Esophagus (tissue), 2 donors: ENCODE results near the gene FOXD4L1. TPM values are rescaled to one million over a fixed set of nuclear protein-coding genes. Genes with fewer than 3 reads are reported as not detected.
"Not testable (repeated sequence)": the region's sequence is repeated elsewhere in the genome, so short reads cannot be mapped to it uniquely, and the experiment has no call there.

Experiments
- H3K27ac ChIP-seq, 2 donors: one replicate each; pipeline ENCODE4 v1.5.1; 2013; ENCODE audit warnings: low read depth in 2 of 2, mild to moderate bottlenecking in 2 of 2, inconsistent platforms in 1 of 2, low read length in 1 of 2, moderate library complexity in 1 of 2
- H3K27me3 ChIP-seq, 2 donors: one replicate each; pipeline ENCODE4 v1.6.1; 2013; ENCODE audit warnings: low read length in 2 of 2, control low read depth in 1 of 2, mild to moderate bottlenecking in 1 of 2; ENCODE audit not compliant: insufficient read depth in 2 of 2, control insufficient read depth in 1 of 2
- H3K36me3 ChIP-seq, 2 donors: one replicate each; pipeline ENCODE4 v1.6.1; 2013; ENCODE audit warnings: low read length in 1 of 2; ENCODE audit not compliant: control insufficient read depth in 2 of 2, insufficient read depth in 2 of 2
- H3K4me1 ChIP-seq, 2 donors: one replicate each; pipeline ENCODE4 v1.6.1; 2013; ENCODE audit warnings: low read length in 1 of 2; ENCODE audit not compliant: control insufficient read depth in 2 of 2, insufficient read depth in 2 of 2
- H3K4me3 ChIP-seq, 2 donors: one replicate each; pipeline ENCODE4 v1.5.1; 2013; ENCODE audit warnings: low read length in 2 of 2, mild to moderate bottlenecking in 2 of 2, low read depth in 1 of 2, moderate library complexity in 1 of 2
- H3K9me3 ChIP-seq, 2 donors: one replicate each; pipeline ENCODE4 v1.6.1; 2013; ENCODE audit warnings: mild to moderate bottlenecking in 2 of 2, low read depth in 1 of 2, low read length in 1 of 2, moderate library complexity in 1 of 2; ENCODE audit not compliant: control insufficient read depth in 2 of 2, insufficient read depth in 1 of 2
- WGBS, 2 donors: extraction: QIAGEN DNeasy Blood & Tissue Kit; methylation state at CpG; one replicate each; pipeline ENCODE4 v1.1.7; 2013; 5-methylcytosine and 5-hydroxymethylcytosine counted together
- polyA plus RNA-seq, 2 donors: library from polyadenylated mRNA; stranded (reverse); fragments of 200-250 nt; gene quantifications; one replicate each; pipeline ENCODE4 v1.2.3, GENCODE V29; 2013
- donor health status: healthy with polysubstance abuse.
- donor health status: Bipolar disorder and iron deficiency.

FOXD4L1 gene
- polyA plus RNA-seq, 2 donors: 0.02 to 0.22 TPM

DNA sequence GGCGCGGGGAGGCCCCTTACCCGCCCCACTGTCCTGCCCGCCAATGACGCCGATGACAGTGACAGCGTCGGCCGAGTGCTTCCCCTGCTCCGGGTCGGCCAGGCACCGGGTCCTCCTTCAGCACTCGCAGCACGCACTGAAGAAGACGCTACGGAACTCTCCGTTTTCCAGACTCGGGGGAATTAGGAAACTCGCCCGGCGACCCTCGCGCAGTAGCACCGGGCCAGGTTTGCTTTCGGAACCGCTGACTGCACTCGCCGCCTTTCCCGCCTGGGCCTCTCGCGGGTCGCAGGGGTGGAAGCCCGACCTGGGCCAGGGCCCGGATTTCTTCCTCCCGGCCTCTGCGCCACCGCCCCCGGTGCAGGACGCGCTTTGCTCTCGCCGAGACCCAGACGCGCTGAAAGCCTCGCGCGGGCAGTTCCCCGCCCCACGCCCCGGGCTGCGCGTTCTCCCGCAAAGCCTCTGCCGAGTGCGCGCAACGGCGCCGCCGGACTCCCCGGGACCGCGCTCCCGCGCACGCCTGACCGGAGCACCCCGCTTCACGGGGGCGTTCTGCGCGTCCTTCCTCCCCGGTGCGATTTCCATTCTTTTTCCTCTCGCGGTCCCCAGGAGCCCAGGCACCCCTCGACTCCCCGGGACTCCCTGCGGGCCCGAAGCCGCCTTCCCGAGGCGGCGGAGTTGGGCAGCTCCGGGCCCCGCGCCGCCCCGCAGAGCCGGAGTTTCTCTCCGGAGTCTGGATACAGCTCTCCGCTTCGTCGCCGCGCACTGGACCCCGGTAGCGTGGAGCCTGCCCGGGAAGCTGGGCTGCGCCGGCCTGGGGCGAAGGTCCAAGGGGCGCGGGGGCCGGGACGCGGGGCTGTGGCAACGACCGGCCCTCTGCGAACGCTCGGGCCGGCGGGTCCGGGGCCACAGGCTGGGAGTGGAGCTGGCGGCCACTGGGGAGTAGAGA lies 4.9 kb downstream of the FOXD4L1 start:
- Histone ChIP-seq H3K27me3 (peaks cover 0 to 15% of the 10 kb centered on the region in 2 donors), H3K4me3 (peak overlapping the region; percentile 46 to 63)
- not testable (repeated sequence) for H3K4me1 ChIP-seq, H3K9me3 ChIP-seq, H3K36me3 ChIP-seq, H3K27ac ChIP-seq
- 1 to 2% methylated on average over 58 to 116 of the region's 116 CpGs for WGBS, 2 donors

DNA sequence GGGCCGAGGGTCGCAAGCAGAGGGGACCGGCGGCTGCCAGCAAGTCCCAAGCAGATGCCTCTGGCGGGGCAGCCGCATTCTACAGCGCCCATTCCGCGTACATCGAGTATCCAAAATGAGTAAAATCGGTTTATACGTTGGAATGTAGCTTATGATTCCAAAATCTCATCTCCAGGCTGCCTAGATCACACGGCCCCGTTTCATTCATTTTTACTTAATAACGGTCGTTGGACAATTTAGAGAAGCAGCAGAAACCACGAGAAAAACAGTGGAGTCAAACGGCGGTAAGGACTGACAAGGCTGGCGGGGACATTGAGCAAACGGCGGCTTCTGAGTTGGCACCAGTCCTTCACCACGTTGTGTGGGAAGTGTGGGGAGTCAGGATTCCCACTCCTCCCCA lies 5.6 kb downstream of the FOXD4L1 start:
- peak overlapping the region in 1 of 2 donors; percentile 63 for H3K4me3 ChIP-seq
- not testable (repeated sequence) for H3K27ac ChIP-seq, H3K36me3 ChIP-seq, H3K9me3 ChIP-seq, H3K4me1 ChIP-seq
- H3K27me3 ChIP-seq: peaks cover 0 to 15% of the 10 kb centered on the region in 2 donors
- WGBS, 2 donors: 8 to 9% methylated on average over 11 to 21 of the region's 23 CpGs

DNA sequence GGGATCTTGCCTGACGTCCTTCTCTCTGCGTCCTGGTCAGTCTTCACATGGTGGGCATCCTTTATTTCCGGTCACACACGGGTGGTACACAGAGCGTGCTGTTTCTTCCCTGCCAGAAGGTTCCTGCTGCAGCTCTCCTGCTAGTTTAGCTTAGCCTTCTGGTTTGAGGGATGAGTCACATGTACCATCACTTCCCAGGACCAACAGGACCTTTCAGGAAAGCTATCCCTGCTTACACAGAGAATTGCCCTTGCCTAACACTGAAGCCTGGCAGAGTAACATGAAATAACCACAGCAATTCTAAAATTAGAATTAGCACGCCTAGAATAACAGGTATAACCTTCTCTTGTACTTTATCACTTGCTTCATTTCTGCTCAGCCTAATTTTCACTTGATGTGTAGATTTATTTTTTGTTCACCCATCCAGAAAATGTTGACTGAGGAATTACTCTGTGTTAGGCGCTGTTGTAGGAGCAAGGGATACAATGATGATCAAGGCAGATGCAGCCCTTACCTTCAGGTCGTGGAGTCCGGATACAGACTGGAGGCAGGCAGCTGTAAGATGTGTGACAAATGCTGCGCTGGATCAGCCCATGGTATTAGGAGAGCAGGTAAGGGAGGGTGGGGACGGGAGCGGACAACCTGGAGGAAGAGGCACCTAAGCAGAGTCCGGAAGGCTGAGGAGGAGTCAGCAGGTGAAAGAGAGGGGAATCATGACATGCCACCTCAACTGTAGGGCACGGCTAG lies 9.1 kb downstream of the FOXD4L1 start:
- peaks cover 0 to 11% of the 10 kb centered on the region in 2 donors for H3K27me3 ChIP-seq
- H3K4me3 ChIP-seq, H3K4me1 ChIP-seq, H3K9me3 ChIP-seq, H3K36me3 ChIP-seq, H3K27ac ChIP-seq: not testable (repeated sequence)
- WGBS, 2 donors: 20 to 21% methylated on average over 11 to 12 of the region's 14 CpGs

DNA sequence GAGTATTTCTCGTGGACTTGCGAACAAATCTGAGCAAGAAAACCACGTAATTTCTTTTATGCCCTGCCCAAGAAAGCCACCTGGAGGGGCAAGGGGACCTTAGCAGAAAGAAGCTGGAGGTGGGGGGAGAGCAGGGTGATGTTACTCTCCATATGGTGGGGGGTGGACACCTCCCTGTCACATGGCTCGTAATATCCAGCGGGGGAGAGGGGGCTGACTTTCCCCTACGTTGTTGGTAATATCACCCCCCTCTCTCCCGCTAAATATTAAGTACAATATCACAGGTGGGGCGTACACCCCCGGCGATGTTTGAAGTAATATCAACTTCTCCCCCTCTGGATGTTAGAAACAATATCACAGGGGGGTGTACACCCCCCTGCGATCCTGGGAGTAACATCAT lies 9.7 kb downstream of the FOXD4L1 start:
- not testable (repeated sequence) for H3K9me3 ChIP-seq, H3K36me3 ChIP-seq, H3K27me3 ChIP-seq, H3K4me1 ChIP-seq, H3K27ac ChIP-seq, H3K4me3 ChIP-seq
- WGBS, 2 donors: 34 to 37% methylated on average over 9 to 11 of the region's 11 CpGs

DNA sequence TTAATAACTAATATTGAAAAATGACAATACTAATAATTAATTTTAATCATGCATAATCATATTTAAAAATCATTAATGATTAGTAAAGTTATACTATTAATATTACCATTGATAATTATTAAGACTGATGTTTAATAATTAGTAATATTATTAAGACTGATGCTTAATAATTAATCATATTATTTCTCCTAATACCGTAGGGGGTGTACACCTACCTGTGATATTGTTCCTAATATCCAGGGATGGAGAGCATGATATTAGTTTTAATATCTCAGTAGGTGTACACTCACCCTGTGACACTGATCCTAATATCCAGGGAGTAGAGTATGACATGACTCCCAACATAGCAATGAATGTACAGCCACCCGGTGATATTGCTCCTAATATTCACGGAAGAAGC lies 12.4 kb downstream of the FOXD4L1 start:
- WGBS, 2 donors: 73 to 92% methylated on average over 2 of the region's 3 CpGs
- not testable (repeated sequence) for H3K9me3 ChIP-seq, H3K36me3 ChIP-seq, H3K27me3 ChIP-seq, H3K27ac ChIP-seq, H3K4me1 ChIP-seq, H3K4me3 ChIP-seq

DNA sequence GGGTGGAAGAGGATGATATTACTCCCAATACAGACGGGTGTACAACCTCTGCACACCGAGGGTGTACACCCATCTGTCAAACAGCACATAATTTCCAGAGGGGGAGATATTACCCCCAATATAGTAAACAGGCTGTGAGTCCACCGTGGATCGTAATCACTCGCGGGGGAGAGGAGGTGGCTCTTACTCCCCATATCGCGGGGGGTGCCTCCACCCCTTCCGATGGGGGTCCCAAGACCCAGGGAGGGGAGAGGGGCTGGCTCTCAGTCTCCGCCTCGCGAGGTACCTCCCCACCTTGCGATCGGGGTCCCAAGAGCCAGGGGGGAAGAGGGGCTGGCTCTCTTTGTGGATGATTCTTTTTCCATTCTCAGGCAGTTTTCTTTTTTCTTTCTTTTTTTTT lies 13.4 kb downstream of the FOXD4L1 start:
- WGBS, 2 donors: 78 to 81% methylated on average over 14 of the region's 14 CpGs
- H3K9me3 ChIP-seq: not testable (repeated sequence)

DNA sequence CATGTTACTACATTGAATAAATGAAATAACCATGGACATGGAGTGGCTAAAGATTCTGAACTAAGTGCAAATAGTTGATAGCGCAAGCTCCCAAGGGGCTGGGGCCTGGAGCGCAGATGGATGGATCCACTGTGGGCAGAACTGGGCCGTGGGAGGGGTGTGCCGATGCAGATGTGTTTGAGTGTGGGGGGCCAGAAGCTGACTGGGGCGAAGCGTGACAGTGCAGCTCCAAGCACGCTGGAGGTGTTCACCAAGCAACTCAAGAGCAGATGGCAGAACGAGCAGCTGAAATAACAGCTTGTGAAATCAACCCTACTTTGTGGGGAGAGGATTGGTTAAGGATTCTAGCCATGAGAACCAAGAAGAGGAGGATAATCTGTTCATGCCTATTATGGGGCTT lies 17.0 kb downstream of the FOXD4L1 start:
- not testable (repeated sequence) for H3K9me3 ChIP-seq, H3K4me3 ChIP-seq, H3K27me3 ChIP-seq, H3K36me3 ChIP-seq, H3K27ac ChIP-seq, H3K4me1 ChIP-seq
- WGBS, 2 donors: 86 to 88% methylated on average over 8 of the region's 8 CpGs

More for the DNA sequence above, 13.4 kb downstream of the FOXD4L1 start:
- not testable (repeated sequence) for H3K27ac ChIP-seq, H3K27me3 ChIP-seq, H3K4me1 ChIP-seq, H3K4me3 ChIP-seq, H3K36me3 ChIP-seq

DNA sequence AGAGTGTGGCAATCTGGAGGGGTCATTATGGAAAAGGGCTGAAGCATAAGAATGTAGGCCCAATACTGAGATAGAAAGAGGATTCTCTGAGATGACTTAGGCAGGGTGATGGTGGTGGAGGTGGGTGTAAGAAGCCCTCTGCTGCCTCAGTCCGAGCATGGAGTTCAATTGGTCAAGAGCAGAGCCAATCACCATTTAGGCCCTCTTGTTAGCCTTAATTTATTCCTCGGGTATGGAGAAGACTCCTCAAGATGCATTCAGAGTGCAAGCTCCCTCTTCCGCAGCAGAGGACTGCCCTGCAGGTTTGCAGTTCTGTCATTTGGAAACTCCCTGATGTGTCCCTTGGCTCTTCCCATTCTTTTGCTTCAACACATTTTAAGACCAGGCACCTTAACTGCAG lies 17.5 kb downstream of the FOXD4L1 start:
- not testable (repeated sequence) for H3K36me3 ChIP-seq, H3K27me3 ChIP-seq
- WGBS, 2 donors: 83 to 86% methylated on average over 3 of the region's 3 CpGs

DNA sequence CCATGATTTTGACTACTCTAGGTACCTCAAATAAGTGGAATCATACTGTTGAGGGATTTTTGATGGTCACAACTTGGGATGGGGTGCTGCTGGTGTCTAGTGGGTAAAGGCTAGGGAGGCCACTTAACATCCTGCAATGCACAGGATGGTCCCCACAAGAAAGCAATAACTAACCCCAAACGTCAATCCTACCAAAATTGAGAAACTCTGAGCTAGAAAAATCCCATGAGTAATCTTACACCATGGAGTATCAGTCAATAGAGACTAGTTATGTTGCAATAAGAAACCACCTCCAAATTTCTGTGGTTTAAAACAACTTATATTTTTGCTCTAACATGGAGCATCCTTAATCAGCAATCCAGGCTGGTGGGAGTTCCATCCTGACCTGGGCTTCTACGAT lies 18.6 kb downstream of the FOXD4L1 start:
- not testable (repeated sequence) for H3K9me3 ChIP-seq, H3K27ac ChIP-seq, H3K27me3 ChIP-seq, H3K4me3 ChIP-seq, H3K36me3 ChIP-seq, H3K4me1 ChIP-seq
- no CpG with 5 or more reads among the region's 2 CpGs for WGBS, 2 donors

More for the DNA sequence above, 17.5 kb downstream of the FOXD4L1 start:
- H3K4me1 ChIP-seq, H3K27ac ChIP-seq, H3K4me3 ChIP-seq, H3K9me3 ChIP-seq: not testable (repeated sequence)
